ENCODE results near the gene MYO19. TPM values are rescaled to one million over a fixed set of nuclear protein-coding genes. Genes with fewer than 3 reads are reported as not detected.
"Not testable (repeated sequence)": the region's sequence is repeated elsewhere in the genome, so short reads cannot be mapped to it uniquely, and the experiment has no call there.

MYO19 gene
- total RNA-seq, 4 donors from 2014 or later = 134 to 366 (median 154) TPM

DNA sequence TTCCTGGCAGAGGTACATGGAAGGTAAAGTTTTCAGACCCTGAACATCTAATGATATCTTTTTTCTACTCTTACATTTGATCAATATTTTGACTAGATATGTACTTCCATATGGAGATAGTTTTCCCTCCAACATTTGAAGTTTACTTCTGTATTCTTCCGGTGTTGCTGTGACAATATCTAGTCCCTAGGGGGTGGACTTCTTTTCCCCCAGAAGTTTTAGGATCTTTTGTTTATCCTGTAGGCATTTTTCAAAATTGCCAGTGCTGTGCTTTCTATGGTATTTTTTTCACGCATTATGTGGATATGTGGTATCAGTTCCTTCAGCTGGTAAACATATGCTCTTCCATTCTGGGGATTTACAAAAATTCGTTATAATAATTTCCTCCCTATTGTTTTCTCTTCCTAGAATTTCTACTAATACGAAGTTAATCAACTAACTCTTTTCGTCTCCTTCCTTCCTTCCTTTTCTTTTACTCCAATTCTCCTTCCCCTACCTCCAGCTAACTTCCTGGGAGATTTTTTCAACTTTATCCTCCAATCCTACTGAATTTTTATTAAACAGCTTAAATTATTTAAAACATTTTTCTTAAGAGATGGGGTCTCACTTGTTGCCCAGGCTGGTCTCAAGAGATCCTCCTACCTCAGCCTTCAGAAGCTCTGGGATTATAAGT, 74.3 kb downstream of the MYO19 start:
- H3K4me1 ChIP-seq = no peaks in the 10 kb centered on the region
- no peak for DNase-seq (ENCODE audit: low spot score in 2 of 2)
- H3K4me3 ChIP-seq = no peak overlapping the region
- H3K27me3 ChIP-seq = peaks cover 46% of the 10 kb centered on the region
- WGBS = 63% methylated on average over 5 of the region's 5 CpGs
- TF ChIP-seq EP300 (IDR thresholded peaks at IDR 0.05) (no peak), POLR2AphosphoS5 (IDR thresholded peaks at IDR 0.05) (no peak), POLR2A (IDR thresholded peaks at IDR 0.05) (no peak)
- TF ChIP-seq, protein P1, sequence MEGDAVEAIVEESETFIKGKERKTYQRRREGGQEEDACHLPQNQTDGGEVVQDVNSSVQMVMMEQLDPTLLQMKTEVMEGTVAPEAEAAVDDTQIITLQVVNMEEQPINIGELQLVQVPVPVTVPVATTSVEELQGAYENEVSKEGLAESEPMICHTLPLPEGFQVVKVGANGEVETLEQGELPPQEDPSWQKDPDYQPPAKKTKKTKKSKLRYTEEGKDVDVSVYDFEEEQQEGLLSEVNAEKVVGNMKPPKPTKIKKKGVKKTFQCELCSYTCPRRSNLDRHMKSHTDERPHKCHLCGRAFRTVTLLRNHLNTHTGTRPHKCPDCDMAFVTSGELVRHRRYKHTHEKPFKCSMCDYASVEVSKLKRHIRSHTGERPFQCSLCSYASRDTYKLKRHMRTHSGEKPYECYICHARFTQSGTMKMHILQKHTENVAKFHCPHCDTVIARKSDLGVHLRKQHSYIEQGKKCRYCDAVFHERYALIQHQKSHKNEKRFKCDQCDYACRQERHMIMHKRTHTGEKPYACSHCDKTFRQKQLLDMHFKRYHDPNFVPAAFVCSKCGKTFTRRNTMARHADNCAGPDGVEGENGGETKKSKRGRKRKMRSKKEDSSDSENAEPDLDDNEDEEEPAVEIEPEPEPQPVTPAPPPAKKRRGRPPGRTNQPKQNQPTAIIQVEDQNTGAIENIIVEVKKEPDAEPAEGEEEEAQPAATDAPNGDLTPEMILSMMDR (IDR thresholded peaks at IDR 0.05) = no peak
- no peaks in the 10 kb centered on the region for H3K9me3 ChIP-seq
- no peak overlapping the region for H3K27ac ChIP-seq
- H3K36me3 ChIP-seq = no peaks in the 10 kb centered on the region

DNA sequence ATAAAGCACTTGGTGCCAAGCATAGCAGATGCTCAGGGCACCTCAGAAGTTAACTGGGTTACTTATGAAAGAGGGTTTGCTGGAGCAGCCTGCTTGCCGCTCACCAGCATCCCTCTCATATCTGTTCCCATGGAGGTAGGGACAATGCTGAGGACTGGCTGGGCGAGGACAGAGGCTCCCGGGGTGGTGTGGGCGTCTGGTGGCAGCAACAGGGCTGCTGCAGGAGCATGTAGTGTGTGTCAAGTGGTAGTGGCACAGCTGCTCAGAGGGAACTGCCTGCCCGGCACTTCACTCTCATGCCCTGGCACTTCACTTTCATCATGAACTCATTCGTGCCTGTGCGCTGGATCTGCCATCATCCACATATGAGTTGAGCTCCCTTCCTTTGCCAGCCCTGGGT, 75.1 kb downstream of the MYO19 start:
- Histone ChIP-seq H3K9me3 (no peaks in the 10 kb centered on the region), H3K4me3 (no peak overlapping the region), H3K4me1 (no peaks in the 10 kb centered on the region), H3K27me3 (peaks cover 38% of the 10 kb centered on the region), H3K36me3 (no peaks in the 10 kb centered on the region), H3K27ac (no peak overlapping the region)
- DNase-seq (ENCODE audit: low spot score in 2 of 2) = no peak
- TF ChIP-seq POLR2A (IDR thresholded peaks at IDR 0.05) (no peak), EP300 (IDR thresholded peaks at IDR 0.05) (no peak), POLR2AphosphoS5 (IDR thresholded peaks at IDR 0.05) (no peak)
- TF ChIP-seq, protein P1 (IDR thresholded peaks at IDR 0.05) = no peak
- WGBS = 76% methylated on average over 7 of the region's 7 CpGs

DNA sequence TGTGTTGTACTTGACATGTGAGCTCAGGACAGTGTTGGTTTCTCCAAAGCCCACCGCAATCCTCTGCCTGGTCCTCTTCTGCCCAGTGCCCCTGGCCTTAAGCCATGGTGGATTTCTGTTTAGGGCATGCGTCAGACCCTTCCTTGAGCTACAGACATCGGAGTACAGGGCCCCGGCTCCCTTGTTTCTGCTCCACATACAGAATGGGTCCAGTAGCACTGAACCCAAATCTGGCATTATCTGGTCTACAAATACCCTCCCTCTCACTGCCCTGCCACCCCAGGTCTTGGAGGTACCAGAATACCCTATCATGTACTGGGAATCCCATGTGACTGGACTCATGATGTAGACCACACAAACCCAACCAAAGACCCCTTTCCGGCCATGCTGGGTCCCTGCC, 75.6 kb downstream of the MYO19 start:
- H3K4me3 ChIP-seq = no peak overlapping the region
- H3K9me3 ChIP-seq = no peaks in the 10 kb centered on the region
- no peaks in the 10 kb centered on the region for H3K4me1 ChIP-seq
- 100% methylated on average over 1 of the region's 5 CpGs for WGBS
- peaks cover 33% of the 10 kb centered on the region for H3K27me3 ChIP-seq
- H3K36me3 ChIP-seq = no peaks in the 10 kb centered on the region
- H3K27ac ChIP-seq = no peak overlapping the region
- TF ChIP-seq POLR2A (IDR thresholded peaks at IDR 0.05) (no peak), EP300 (IDR thresholded peaks at IDR 0.05) (no peak), POLR2AphosphoS5 (IDR thresholded peaks at IDR 0.05) (no peak)
- TF ChIP-seq, protein P1 (IDR thresholded peaks at IDR 0.05) = no peak
- no peak for DNase-seq (ENCODE audit: low spot score in 2 of 2)

DNA sequence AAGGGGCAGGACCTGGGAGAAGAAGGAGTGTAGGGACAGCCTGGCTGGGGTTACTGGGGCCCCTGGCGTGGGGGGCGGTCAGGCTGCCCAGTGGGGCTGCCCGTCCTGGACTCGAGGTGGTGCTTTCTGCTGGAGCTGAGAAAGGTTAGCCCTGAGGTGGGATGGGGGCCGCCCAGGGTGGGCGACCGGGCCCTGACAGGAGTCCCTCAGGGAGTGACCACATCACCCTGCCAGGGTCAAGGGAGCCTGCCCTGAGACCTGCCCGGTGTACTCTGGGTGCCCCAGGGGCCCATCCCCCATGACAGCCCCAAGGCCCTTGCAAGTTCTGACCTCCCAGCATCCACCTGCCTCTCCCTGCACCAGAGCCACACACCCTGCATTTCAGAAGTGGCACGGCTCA, 77.0 kb downstream of the MYO19 start:
- H3K27me3 ChIP-seq = peaks cover 22% of the 10 kb centered on the region
- not testable (repeated sequence) for H3K9me3 ChIP-seq; DNase-seq (ENCODE audit: low spot score in 2 of 2); H3K36me3 ChIP-seq; H3K4me1 ChIP-seq; H3K4me3 ChIP-seq; H3K27ac ChIP-seq
- no CpG with 5 or more reads among the region's 9 CpGs for WGBS

DNA sequence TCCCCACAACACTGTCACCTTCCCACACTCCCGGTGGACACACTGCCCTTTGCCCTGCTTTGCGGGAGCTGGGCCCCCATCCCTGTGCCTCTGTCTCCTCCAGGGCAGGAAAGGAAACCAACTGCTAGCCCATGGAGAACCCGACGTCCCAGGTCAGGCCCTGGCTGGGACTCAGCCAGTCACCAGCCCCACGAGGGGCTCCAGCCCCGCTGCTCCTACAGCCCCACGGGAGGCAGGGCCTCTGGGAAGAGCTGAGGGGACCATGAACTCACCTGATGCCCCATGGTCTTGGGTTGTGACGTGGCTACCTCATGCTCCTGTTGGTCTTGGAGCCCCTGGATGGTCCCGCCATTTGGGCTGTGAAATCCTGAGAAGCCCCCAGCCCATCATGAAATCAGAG, 81.8 kb downstream of the MYO19 start:
- 87% methylated on average over 3 of the region's 9 CpGs for WGBS
- not testable (repeated sequence) for H3K27me3 ChIP-seq; H3K4me1 ChIP-seq; H3K9me3 ChIP-seq; H3K27ac ChIP-seq; DNase-seq (ENCODE audit: low spot score in 2 of 2); H3K4me3 ChIP-seq; H3K36me3 ChIP-seq

DNA sequence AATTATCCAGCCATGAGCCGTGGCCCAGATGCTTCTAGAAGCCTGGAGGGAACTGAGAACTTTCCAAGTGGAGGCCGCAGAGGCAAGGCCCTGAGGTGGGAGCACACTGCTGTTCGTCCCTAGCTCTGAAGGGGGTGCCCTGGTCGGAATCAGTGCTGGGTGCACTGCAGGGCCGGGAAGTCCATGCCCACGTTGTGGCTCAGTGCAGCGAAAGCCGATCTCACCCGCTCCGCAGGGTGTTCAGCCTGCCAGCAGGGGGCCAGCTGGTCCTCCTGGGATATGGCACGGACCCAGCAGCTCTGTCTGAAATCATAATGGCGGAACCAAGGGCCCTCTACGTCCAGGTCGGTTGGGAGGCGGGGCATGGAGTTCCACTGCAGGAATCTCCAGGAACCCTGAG, 84.7 kb downstream of the MYO19 start:
- H3K36me3 ChIP-seq; H3K27me3 ChIP-seq; H3K4me3 ChIP-seq; DNase-seq (ENCODE audit: low spot score in 2 of 2); H3K27ac ChIP-seq; H3K4me1 ChIP-seq; H3K9me3 ChIP-seq: not testable (repeated sequence)
- no CpG with 5 or more reads among the region's 15 CpGs for WGBS

Other genes with a start within 250 kb of the MYO19 start
- 1 to 10 TPM in 1 of 4 donors, not detected in 3; 4.6 TPM for gene TBC1D3G, start 211.0 kb downstream of the MYO19 start, total RNA-seq
- gene TBC1D3H, start 146.4 kb downstream of the MYO19 start, total RNA-seq = not detected
- gene ZNHIT3, start 48.2 kb downstream of the MYO19 start, total RNA-seq = 10 to 100 TPM; 19.7 to 34.5 (median 26.3) TPM
- gene PIGW, start 119 bp upstream of the MYO19 start, total RNA-seq = 10 to 100 TPM in 2 of 4 donors, 1 to 10 TPM in 2; 4.1 to 13.1 (median 9.0) TPM
- gene GGNBP2, start 10.1 kb upstream of the MYO19 start, total RNA-seq = 10 to 100 TPM; 49.4 to 84.1 (median 57.1) TPM
- 10 to 100 TPM; 10.5 to 19.7 (median 16.9) TPM for gene DHRS11, start 57.0 kb upstream of the MYO19 start, total RNA-seq
- 1 to 10 TPM; 3.5 to 6.6 (median 4.7) TPM for gene MRM1, start 66.7 kb upstream of the MYO19 start, total RNA-seq

Data from suprapubic skin (tissue), 4 donors.